GM12874 (cell line): ENCODE results near the gene GHRHR.

Experiments
- TF ChIP-seq, protein P1 (sequence below): IDR thresholded peaks from 2 replicates; pipeline ENCODE4 v1.5.1; 2011; ENCODE audit warnings: low read depth, mild to moderate bottlenecking, control low read depth, low read length, moderate library complexity; ENCODE audit not compliant: insufficient read depth

The GHRHR gene

DNA sequence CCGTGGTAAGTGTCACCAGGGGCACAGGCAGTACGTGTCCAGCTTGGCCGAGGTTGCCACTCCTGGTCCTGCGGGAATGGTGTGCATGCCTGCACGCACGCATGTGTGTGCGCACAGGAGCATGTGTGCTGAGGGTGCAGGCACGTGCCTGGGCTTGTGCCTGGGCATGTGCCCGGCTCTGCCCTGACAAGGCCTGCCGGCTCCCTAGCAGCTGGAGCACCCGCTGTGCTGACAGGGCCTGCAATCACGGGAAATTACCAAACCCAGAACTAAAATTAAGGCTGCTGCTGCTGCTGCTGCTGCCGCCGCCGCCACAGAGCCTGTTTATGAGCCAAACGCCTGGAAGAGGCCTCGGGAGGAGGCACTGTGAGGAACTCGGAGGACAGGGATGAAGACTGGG lies 28.7 kb downstream of the GHRHR start:
- TF ChIP-seq, protein P1, sequence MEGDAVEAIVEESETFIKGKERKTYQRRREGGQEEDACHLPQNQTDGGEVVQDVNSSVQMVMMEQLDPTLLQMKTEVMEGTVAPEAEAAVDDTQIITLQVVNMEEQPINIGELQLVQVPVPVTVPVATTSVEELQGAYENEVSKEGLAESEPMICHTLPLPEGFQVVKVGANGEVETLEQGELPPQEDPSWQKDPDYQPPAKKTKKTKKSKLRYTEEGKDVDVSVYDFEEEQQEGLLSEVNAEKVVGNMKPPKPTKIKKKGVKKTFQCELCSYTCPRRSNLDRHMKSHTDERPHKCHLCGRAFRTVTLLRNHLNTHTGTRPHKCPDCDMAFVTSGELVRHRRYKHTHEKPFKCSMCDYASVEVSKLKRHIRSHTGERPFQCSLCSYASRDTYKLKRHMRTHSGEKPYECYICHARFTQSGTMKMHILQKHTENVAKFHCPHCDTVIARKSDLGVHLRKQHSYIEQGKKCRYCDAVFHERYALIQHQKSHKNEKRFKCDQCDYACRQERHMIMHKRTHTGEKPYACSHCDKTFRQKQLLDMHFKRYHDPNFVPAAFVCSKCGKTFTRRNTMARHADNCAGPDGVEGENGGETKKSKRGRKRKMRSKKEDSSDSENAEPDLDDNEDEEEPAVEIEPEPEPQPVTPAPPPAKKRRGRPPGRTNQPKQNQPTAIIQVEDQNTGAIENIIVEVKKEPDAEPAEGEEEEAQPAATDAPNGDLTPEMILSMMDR = no peak

DNA sequence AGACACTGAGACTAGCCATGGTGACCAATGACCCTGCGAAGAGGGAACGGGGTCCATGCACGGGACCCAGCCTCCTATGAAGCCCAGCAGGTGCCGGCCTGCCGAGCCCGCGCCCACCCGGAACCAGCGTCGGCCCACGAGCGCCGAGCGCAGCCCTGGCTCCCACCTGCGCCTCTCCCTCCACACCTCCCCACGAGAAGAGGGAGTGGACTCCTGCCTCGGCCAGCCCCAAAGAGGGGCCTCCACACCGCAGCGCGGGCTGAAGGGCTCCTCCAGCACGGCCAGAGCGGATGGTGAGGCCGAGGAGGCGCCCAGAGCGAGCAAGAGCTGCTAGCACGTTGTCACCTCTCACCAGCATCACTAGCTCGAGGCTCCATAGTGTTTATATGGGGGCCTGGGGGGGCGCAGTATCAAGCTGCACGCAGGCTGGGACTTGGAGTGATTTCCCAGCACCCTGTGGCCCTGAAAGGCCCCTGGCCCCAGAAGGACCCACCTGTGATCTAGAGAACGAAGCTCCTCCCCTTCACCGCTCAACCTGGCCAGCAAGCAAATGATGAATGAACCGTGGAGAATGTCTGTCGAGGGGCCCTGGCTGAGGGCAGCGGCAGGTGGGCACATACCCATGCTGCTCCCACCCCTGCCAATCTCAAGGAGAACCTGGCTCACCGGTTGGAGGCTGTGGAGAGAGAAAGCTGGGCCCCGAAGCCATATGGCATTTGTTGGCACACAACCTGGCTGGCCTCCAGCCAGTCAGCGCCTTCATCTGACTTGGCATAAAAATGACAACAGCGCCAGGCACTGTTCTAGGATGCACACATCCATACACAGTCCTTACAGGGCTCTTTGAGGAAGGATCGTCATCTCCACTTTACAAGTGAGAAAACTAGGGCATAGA lies 30.7 kb downstream of the GHRHR start:
- TF ChIP-seq, protein P1 = no peak

DNA sequence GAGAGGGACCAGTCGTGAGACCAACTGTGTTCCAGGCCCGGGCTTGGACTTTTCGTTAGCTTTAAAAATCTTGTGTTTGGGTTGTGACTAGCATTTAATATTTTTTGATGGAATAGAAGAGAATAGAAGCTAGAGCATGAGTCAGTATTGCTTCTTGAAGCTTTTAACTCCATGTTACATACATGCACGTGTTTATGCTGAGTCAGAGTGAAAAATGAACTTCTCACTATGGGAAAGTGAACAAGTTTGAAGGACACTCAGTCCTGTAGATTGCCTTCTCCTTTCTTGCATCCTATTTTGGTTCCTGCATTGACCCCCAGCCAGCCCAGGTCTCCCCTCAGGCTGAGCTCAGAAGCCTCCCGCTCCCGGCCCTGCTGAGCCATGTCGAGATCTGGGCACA lies 31.8 kb downstream of the GHRHR start:
- TF ChIP-seq, protein P1 = no peak

DNA sequence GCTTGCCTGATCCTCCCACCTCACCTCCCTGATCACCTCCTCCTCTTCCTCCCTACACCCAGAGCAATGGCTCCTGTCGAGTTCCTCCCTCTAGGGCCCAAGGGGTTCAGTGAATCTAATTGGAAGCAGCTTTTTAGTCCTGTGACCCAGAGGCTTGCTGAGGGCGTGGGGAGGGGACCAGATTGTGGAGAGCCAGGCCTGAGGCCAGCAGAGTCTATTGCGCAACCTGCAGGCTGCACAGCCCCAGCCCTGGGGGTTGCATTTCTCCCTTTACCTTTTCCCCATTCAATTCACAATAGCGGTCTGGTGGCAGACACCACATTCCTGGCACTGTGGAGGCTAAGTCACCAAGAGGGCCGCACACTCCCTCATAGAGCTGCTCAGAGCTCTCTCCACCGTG lies 32.5 kb downstream of the GHRHR start:
- TF ChIP-seq, protein P1 = no peak

DNA sequence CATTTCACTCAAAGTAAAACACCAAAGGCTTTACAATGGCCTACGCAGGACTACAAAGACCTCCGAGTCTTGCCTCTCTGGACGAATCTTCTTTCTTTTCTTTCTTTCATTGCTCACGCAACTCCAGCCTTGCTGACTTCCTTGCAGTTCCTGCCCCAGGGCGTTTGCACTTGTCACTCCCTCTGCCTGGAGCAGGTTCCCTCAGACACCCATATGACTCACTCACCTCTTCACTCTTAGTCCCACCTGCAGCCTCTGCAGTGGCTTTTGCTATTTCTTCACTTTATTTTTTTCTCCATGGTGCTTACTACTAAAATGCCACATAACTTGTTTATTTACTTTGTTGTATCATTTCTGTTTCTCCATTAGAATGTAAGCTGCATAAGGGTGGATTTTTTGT lies 33.1 kb downstream of the GHRHR start:
- TF ChIP-seq, protein P1 = no peak

DNA sequence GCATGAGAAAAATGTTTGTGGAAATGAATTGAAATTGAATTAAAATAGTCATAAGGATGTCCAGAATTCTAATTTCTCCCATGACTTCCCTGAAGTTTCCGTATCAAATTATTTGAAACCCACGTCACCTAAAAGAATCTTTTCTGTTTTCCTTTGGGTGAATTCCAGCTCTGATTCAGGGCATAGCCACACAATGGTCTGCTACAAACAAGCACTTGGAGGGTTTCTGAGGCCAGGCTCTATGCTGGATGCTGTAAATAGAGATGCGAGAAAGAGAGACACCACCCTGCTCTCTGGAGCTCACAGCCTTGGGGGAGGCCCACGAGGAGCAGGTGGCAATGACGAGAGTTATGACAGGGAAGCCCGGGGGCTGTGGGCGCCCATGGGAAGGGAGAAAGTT lies 33.6 kb downstream of the GHRHR start:
- TF ChIP-seq, protein P1 = no peak

DNA sequence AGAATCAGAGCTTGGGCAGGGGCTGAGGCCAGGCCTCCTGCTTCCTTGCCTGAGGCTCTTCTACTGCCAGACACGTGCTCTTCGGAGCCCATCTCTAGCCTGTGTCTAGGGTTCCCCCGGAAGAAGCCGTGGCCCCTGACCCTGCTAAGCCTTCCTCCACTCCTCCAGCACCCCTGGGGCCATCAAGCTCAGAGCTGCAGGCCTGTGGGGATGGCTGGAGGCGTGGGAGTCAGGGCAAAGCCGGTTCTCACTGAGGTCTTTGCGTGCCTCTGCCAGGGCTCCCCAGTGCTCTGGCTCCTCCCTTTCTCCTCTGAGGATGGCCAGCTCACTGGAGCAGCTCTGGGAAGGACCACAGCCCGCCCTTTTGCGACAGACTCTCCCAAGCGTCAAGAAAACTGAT lies 34.4 kb downstream of the GHRHR start:
- TF ChIP-seq, protein P1 = no peak
